Femur (tissue), 1 donor: ENCODE data around the gene HSPA6.
"Not testable (repeated sequence)": the region's sequence is repeated elsewhere in the genome, so short reads cannot be mapped to it uniquely, and the experiment has no call there.

Experiments used
- DNase-seq: peaks from one replicate; pipeline ENCODE4 v3.0.0-alpha.2; 2017

Gene HSPA6

GRCh38 chr1:161537068-161537669, 12.8 kb downstream of the HSPA6 start:
- not testable (repeated sequence) for DNase-seq

DNA sequence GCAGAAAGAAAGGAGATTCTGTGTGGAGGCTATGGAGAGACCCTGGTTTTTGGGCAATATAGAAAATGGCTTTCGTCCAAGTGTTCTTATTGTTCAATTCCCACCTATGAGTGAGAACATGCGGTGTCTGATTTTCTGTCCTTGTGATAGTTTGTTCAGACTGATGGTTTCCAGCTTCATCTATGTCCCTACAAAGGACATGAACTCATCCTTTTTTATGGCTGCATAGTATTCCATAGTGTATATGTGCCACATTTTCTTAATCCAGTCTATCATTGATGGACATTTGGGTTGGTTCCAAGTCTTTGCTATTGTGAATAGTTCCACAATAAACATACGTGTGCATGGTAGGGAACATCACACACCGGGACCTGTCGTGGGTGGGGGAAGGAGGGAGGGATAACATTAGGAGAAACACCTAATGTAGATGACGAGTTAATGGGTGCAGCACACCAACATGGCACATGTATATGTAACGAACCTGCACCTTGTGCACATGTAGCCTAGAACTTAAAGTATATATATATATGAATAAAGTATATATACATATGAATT, 14.7 kb downstream of the HSPA6 start:
- not testable (repeated sequence) for DNase-seq

- DNase-seq: peak; percentile 81
These were observed 15.6 kb downstream of the HSPA6 start for GRCh38 chr1:161539731-161540569.

- not testable (repeated sequence) for DNase-seq
These were observed 16.2 kb downstream of the HSPA6 start for GRCh38 chr1:161540570-161540960.

DNA sequence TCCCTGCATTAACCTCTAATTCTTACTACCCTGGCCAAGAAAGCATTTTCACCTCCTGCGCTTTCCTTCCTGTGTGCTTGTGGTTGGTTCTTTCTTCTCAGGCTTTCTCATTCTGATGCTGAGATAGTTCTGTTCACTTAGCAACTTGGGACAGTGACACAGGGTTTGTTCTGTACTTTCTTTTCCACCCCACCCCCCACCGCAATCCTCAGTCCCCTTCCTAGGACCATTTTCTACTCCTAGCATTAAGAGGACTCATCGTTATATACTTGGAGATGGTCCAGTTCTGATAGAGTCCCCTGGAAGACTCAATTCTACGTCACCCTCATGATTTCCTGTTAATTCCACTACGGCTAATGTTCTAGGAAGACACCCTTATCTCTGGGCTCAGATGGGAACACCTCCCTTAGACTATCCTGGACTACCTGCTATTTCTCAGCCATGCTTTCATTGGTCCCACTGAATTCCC, 17.8 kb downstream of the HSPA6 start:
- not testable (repeated sequence) for DNase-seq

GRCh38 chr1:161543125-161543524, 18.8 kb downstream of the HSPA6 start:
- not testable (repeated sequence) for DNase-seq

- not testable (repeated sequence) for DNase-seq
These were observed 20.8 kb downstream of the HSPA6 start for GRCh38 chr1:161545005-161545731.

GRCh38 chr1:161547995-161548741, 23.8 kb downstream of the HSPA6 start:
- not testable (repeated sequence) for DNase-seq

DNA sequence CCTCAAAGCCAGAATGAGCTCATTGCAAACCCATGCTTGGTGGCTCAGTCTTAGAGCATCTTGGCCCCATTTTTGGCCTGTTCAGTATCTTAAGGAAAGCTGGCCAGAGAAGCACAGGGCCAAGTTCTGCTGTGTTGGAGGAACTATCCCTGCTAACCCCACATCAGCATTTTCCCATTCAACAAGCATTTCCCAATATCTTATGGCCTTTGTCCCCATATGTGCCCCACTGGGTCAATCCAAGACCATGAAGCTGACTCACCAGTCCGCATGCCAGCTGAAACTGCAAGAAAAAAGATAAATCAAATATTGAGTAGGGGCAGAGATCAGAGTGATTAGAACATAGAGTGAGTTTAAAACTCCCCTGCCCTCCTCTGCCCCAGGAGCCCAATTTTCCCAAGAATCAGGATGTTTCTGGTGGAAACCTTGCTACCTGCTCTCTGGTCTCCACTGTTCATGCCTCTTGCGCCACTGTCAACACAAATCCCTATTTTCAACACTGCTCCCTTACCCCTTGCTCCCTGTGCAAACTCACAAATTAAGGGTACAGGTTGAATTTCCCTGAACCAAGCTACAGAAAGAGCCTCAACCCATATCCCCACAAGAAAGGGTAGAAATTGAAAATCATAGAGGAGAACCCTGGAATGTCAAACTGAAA, 24.5 kb downstream of the HSPA6 start:
- not testable (repeated sequence) for DNase-seq

GRCh38 chr1:161549652-161550051, 25.3 kb downstream of the HSPA6 start, which contains the start of gene FCGR3A:
Gene FCGR3A, minus strand, starts transcription at chr1:161549818. Its CDS starts 82 bp downstream, at chr1:161549736.
- DNase-seq: no peak

- DNase-seq: not testable (repeated sequence)
These were observed 26.6 kb downstream of the HSPA6 start for GRCh38 chr1:161550942-161551341.

- DNase-seq: not testable (repeated sequence)
These were observed 29.3 kb downstream of the HSPA6 start for GRCh38 chr1:161553631-161554030.

DNA sequence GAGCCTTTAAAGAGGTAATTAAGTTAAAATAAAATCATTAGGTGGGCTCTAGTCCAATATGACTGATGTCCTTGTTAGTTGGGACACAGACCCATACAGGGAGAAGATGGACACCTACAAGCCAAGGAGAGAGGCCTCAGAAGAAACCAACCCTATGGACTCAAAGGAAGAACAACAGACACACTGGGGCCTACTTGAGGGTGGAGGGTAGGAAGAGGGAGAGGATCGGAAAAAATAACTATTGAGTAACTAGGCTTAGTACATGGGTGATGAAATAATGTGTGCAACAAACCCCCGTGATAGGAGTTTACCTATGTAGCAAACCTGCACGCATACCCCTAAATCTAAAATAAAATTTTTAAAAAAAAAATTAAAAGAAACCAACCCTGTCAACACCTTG, 30.0 kb downstream of the HSPA6 start:
- DNase-seq: not testable (repeated sequence)

DNA sequence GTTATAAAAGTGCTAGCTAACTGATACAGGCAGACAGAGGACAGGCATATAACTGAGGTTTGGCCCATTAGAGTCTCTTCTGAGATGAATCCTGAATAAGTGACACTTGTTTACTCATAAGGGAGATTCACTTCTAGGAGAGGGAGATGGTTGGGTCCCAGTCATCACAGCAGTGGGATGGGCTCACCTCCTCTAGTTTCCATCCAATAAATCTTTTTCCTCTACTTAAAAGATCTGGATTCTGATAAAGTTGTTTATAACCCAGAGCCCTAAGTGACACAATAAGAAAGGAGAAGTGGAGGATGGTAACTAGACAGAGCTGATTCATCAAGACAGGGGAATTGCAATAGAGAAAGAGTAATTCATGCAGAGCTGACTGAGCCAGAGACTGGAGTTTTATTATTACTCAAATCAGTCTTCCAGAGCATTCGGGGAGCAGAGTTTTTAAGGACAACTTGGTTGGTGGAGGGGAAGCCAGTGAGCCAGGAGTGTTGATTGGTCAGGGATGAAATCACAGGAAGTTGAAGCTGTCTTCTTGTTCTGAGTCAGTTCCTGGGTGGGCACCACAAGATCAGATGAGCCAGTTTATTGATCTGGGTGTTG, 30.6 kb downstream of the HSPA6 start:
- not testable (repeated sequence) for DNase-seq

DNA sequence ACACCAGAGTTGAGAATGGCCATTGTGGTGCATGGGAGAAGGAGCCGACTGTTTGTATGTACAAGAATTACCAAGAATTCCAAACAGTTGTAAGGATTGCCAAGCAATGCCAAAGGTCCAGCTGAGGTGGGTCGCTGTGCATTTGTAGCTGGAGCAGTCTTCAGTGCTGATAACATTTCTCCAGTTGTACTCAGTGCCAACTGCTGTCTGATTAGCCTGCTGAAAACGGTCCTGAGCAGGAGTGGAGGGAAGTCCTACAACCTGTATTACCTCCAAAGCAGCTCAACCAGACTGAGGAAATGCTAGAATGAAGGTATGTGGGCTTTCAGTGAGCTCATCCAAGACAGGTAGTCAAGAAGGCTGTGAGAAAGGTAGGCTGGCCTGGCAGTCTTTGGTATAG, 31.8 kb downstream of the HSPA6 start:
- DNase-seq: not testable (repeated sequence)

GRCh38 chr1:161556990-161557389, 32.6 kb downstream of the HSPA6 start:
- not testable (repeated sequence) for DNase-seq

DNA sequence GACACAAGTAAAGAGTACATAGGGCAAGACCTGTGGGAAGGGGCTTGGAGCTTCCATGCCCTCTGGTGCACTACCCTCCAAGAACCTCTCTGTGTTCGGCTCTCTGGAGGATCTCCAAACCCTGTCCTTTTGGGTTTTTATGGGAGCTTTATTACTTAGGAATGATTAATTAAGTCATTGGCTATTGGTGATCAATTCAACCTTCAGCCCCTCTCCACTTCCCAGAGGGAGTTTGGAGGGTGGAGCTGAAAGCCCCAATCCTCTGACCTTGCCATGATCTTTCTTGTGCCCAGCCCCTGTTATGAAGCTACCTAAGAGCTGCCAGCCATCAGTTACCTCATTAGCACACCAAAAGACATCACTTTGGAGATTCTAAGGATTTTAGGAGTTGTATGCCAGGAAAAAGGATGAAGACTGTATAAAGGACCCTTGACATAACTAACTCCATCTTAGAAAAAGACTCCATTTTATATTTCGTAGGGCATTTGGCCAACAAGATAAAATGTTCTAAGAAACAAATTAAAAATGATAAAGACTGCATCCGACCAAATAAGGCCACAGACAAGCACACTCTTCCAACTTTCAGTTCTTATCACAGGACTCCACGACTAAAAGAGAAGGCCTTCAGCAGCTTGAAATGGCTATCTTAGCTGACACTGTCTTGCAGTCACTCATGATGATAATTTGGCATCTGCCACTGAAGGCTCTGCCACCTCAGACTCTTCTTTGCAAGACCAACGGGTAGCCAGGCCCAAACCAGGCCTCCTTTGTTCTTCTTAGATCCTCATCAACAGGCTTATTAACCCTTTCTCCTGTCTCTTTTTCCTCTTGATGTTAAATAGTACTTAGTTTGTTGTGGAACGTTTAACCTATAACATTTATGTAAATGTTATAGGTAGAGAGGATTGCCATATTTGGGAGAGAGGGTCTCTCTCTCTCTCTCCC, 33.4 kb downstream of the HSPA6 start:
- DNase-seq: not testable (repeated sequence)

DNA sequence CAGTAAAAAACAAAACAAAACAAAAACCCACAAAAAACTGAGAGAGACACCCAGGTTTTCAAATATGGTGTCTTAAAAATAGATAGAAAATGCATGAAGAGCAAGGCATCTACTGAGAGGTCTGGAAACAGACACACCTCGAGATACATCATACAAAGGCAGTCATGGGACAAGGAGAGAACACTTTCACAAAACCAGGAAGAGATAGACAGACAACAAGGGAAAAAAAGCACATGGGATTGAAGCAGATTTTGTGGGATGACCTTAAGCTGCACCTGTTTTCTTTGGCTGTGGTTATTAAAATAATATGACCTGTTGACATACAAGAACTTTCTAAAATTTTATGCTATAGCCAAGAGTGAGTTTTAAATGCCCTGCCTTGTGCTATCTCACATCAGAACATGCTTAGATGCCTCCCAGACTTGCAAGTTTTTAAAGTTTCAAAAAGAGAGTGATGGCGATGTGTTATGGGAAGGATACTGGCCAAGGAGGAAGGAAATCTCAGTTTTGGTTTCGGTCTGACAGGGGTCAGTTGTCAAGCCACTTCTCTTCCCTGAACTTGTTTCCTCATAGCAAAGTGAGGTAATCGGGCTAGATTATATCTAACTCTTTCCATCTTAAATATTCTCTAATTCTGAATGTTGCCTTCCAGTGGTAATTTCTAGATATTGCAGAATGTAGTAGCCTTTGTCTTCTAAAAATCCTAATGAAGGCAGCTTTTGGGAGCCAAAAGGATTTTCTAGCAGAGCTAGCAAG, 36.8 kb downstream of the HSPA6 start:
- peak; percentile 20 for DNase-seq

DNA sequence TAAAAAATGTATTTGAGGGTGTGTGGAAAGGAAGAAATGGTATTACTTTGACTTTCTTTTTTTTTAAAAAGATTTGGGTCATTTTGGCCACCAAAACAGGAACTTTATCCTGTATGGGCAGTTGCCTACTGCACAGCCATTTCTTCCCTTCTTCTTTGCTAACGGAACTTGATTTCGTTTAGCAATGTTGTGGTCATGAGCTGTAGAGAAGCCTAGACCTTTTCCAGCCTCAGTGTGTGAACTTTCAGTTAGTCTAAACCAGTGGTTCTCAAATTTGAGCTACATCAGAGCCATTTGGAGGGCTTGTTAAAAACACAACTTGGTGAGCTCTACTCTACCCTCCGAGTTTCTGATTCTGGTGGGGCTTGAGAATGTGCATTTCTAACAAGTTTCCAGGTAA, 38.1 kb downstream of the HSPA6 start:
- not testable (repeated sequence) for DNase-seq
